ENCODE data around the gene INPP5K.
"Not testable (repeated sequence)": the region's sequence is repeated elsewhere in the genome, so short reads cannot be mapped to it uniquely, and the experiment has no call there.

The INPP5K gene

GRCh38 chr17:1548032-1548431 is 31.6 kb upstream of the INPP5K start:
- no peak for DNase-seq (ENCODE audit: low read depth in 1 of 2, low spot score in 1 of 2)

- no peak for DNase-seq (ENCODE audit: low read depth in 1 of 2, low spot score in 1 of 2)
Observed at GRCh38 chr17:1546292-1546922, 30.0 kb upstream of the INPP5K start.

- no peak for DNase-seq (ENCODE audit: low read depth in 1 of 2, low spot score in 1 of 2)
Observed at GRCh38 chr17:1545618-1546017, 29.2 kb upstream of the INPP5K start.

- DNase-seq (ENCODE audit: low read depth in 1 of 2, low spot score in 1 of 2), result no peak
Observed at GRCh38 chr17:1542316-1542715, 25.9 kb upstream of the INPP5K start.

- no peak for DNase-seq (ENCODE audit: low read depth in 1 of 2, low spot score in 1 of 2)
Observed at GRCh38 chr17:1541367-1541904, 25.0 kb upstream of the INPP5K start.

GRCh38 chr17:1539811-1540210 is 23.4 kb upstream of the INPP5K start:
- DNase-seq (ENCODE audit: low read depth in 1 of 2, low spot score in 1 of 2), result no peak

- DNase-seq (ENCODE audit: low read depth in 1 of 2, low spot score in 1 of 2), result no peak
Observed at GRCh38 chr17:1535737-1536136, 19.3 kb upstream of the INPP5K start.

- DNase-seq (ENCODE audit: low read depth in 1 of 2, low spot score in 1 of 2), result no peak
Observed at GRCh38 chr17:1533661-1534325, 17.4 kb upstream of the INPP5K start.

- peak in 1 of 2 donors; percentile 11 for DNase-seq (ENCODE audit: low read depth in 1 of 2, low spot score in 1 of 2)
Observed at GRCh38 chr17:1532836-1533602, 16.6 kb upstream of the INPP5K start.

- DNase-seq (ENCODE audit: low read depth in 1 of 2, low spot score in 1 of 2), result no peak
Observed at GRCh38 chr17:1529863-1530262, 13.5 kb upstream of the INPP5K start.

- DNase-seq (ENCODE audit: low read depth in 1 of 2, low spot score in 1 of 2), result not testable (repeated sequence)
Observed at GRCh38 chr17:1526876-1527275, 10.5 kb upstream of the INPP5K start.

- DNase-seq (ENCODE audit: low read depth in 1 of 2, low spot score in 1 of 2), result no peak
Observed at GRCh38 chr17:1522626-1523025, 6.2 kb upstream of the INPP5K start.

- DNase-seq (ENCODE audit: low read depth in 1 of 2, low spot score in 1 of 2), result no peak
Observed at GRCh38 chr17:1521086-1521640, 4.8 kb upstream of the INPP5K start.

GRCh38 chr17:1519678-1520077 is 3.3 kb upstream of the INPP5K start:
- DNase-seq (ENCODE audit: low read depth in 1 of 2, low spot score in 1 of 2), result no peak

- DNase-seq (ENCODE audit: low read depth in 1 of 2, low spot score in 1 of 2), result no peak
Observed at GRCh38 chr17:1518410-1518809, 2.0 kb upstream of the INPP5K start.

- peak; percentile 15 to 30 for DNase-seq (ENCODE audit: low read depth in 1 of 2, low spot score in 1 of 2)
Observed at GRCh38 chr17:1515640-1516387, 598 bp downstream of the INPP5K start.

- no peak for DNase-seq (ENCODE audit: low read depth in 1 of 2, low spot score in 1 of 2)
Observed at GRCh38 chr17:1512351-1512750, 4.1 kb downstream of the INPP5K start.

- DNase-seq (ENCODE audit: low read depth in 1 of 2, low spot score in 1 of 2), result no peak
Observed at GRCh38 chr17:1511756-1512321, 4.6 kb downstream of the INPP5K start.

- no peak for DNase-seq (ENCODE audit: low read depth in 1 of 2, low spot score in 1 of 2)
Observed at GRCh38 chr17:1511290-1511689, 5.1 kb downstream of the INPP5K start.

GRCh38 chr17:1509290-1509881 is 7.0 kb downstream of the INPP5K start:
- no peak for DNase-seq (ENCODE audit: low read depth in 1 of 2, low spot score in 1 of 2)

Measured in activated T-helper 1 cell treated with anti-CD3 and anti-CD28 coated beads, Interleukin-2, amount 50 U/mL, for 16 hours (primary cell).